ENCODE data around the gene FBXW8. TPM values are rescaled to one million over a fixed set of nuclear protein-coding genes. Genes with fewer than 3 reads are reported as not detected.

FBXW8 gene
- total and polyA plus RNA-seq, 4 donors: 3.9 to 20.3 (median 12.5) TPM

- peaks cover 2 to 20% (median 13%) of the 10 kb centered on the region in 5 donors for H3K4me1 ChIP-seq (ENCODE audit: control insufficient read depth in 5 of 5, insufficient read depth in 5 of 5, low read length in 5 of 5)
- no peak for TF ChIP-seq CTCF (IDR thresholded peaks at IDR 0.05; ENCODE audit: control extremely low read depth, extremely low read depth)
- H3K27me3 ChIP-seq (ENCODE audit: control insufficient read depth in 3 of 3, insufficient read depth in 3 of 3, low read length in 2 of 3): no peaks in the 10 kb centered on the region
- H3K9me3 ChIP-seq (ENCODE audit: control insufficient read depth in 4 of 4, insufficient read depth in 3 of 4, low read length in 3 of 4): peaks cover 0 to 2% (median 0%) of the 10 kb centered on the region in 4 donors
- ATAC-seq (ENCODE audit: insufficient read depth, low FRiP score): no peak
- H3K9ac ChIP-seq (ENCODE audit: insufficient read depth in 1 of 2, low read length in 2 of 2): no peak overlapping the region
- H3K4me3 ChIP-seq: no peak overlapping the region
- H3K27ac ChIP-seq (ENCODE audit: low read depth in 1 of 2, low read length in 1 of 2): peak overlapping the region in 1 of 2 donors; percentile 46
- 92 to 93% methylated on average over 27 of the region's 27 CpGs for WGBS, 2 donors
- DNase-seq: no peak
- no peaks in the 10 kb centered on the region for H3K36me3 ChIP-seq (ENCODE audit: control insufficient read depth in 4 of 4, insufficient read depth in 4 of 4, low read length in 4 of 4)
Measured at GRCh38 chr12:117046425-117046824, 135.7 kb downstream of the FBXW8 start.

- ATAC-seq (ENCODE audit: insufficient read depth, low FRiP score): no peak
- DNase-seq: no peak
- Histone ChIP-seq H3K36me3 (ENCODE audit: control insufficient read depth in 4 of 4, insufficient read depth in 4 of 4, low read length in 4 of 4) (no peaks in the 10 kb centered on the region), H3K4me1 (ENCODE audit: control insufficient read depth in 5 of 5, insufficient read depth in 5 of 5, low read length in 5 of 5) (peaks cover 2 to 20% (median 13%) of the 10 kb centered on the region in 5 donors), H3K27ac (ENCODE audit: low read depth in 1 of 2, low read length in 1 of 2) (peak overlapping the region in 1 of 2 donors; percentile 46), H3K9me3 (ENCODE audit: control insufficient read depth in 4 of 4, insufficient read depth in 3 of 4, low read length in 3 of 4) (peaks cover 0 to 2% (median 0%) of the 10 kb centered on the region in 4 donors), H3K9ac (ENCODE audit: insufficient read depth in 1 of 2, low read length in 2 of 2) (no peak overlapping the region), H3K27me3 (ENCODE audit: control insufficient read depth in 3 of 3, insufficient read depth in 3 of 3, low read length in 2 of 3) (no peaks in the 10 kb centered on the region), H3K4me3 (no peak overlapping the region)
- 94 to 95% methylated on average over 20 of the region's 20 CpGs for WGBS, 2 donors
- no peak for TF ChIP-seq CTCF (IDR thresholded peaks at IDR 0.05; ENCODE audit: control extremely low read depth, extremely low read depth)
Measured at GRCh38 chr12:117046861-117047530, 136.2 kb downstream of the FBXW8 start.

- TF ChIP-seq CTCF (IDR thresholded peaks at IDR 0.05; ENCODE audit: control extremely low read depth, extremely low read depth): no peak
- Histone ChIP-seq H3K27me3 (ENCODE audit: control insufficient read depth in 3 of 3, insufficient read depth in 3 of 3, low read length in 2 of 3) (no peaks in the 10 kb centered on the region), H3K9me3 (ENCODE audit: control insufficient read depth in 4 of 4, insufficient read depth in 3 of 4, low read length in 3 of 4) (peaks cover 0 to 2% (median 0%) of the 10 kb centered on the region in 4 donors), H3K36me3 (ENCODE audit: control insufficient read depth in 4 of 4, insufficient read depth in 4 of 4, low read length in 4 of 4) (no peaks in the 10 kb centered on the region), H3K9ac (ENCODE audit: insufficient read depth in 1 of 2, low read length in 2 of 2) (no peak overlapping the region), H3K4me1 (ENCODE audit: control insufficient read depth in 5 of 5, insufficient read depth in 5 of 5, low read length in 5 of 5) (peaks cover 2 to 20% (median 13%) of the 10 kb centered on the region in 5 donors), H3K4me3 (no peak overlapping the region), H3K27ac (ENCODE audit: low read depth in 1 of 2, low read length in 1 of 2) (peak overlapping the region; percentile 42 to 81)
- no peak for ATAC-seq (ENCODE audit: insufficient read depth, low FRiP score)
- WGBS, 2 donors: 46 to 52% methylated on average over 18 of the region's 18 CpGs
- peak; percentile 59 to 78 (median 65) for DNase-seq
Measured at GRCh38 chr12:117047810-117048584, 137.2 kb downstream of the FBXW8 start.

All from lung (tissue), 12 donors.